ENCODE results near the gene MAPK4.

DNA sequence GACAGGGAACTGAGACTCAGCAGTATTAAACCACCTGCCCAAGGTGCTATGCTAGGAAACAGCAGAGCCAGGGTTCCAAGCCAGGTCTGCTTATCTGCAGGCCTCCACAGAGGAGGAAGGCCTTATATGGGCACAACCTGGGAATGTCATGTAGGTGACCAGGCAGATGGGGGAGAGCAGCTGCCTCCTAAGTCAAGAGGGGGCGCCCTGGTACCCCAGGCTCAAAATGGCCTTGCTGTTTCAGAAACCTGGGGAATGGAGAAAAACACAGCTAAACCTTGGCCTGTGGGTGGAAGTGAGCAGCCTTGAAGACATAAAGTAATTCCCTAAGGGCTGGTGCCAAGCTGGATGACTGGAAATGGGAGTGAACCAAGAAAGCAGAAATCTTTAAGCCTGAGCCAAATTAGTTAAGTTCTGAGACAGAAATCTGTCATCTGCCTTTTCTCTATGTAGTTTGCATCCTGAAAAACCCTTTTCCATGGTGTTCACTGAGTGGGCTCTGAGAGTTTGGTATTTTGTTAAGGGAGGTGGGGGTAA lies 79.1 kb downstream of the MAPK4 start:
- no peak for TF ChIP-seq POLR2A (IDR thresholded peaks at IDR 0.05)
- TF ChIP-seq, protein P1, sequence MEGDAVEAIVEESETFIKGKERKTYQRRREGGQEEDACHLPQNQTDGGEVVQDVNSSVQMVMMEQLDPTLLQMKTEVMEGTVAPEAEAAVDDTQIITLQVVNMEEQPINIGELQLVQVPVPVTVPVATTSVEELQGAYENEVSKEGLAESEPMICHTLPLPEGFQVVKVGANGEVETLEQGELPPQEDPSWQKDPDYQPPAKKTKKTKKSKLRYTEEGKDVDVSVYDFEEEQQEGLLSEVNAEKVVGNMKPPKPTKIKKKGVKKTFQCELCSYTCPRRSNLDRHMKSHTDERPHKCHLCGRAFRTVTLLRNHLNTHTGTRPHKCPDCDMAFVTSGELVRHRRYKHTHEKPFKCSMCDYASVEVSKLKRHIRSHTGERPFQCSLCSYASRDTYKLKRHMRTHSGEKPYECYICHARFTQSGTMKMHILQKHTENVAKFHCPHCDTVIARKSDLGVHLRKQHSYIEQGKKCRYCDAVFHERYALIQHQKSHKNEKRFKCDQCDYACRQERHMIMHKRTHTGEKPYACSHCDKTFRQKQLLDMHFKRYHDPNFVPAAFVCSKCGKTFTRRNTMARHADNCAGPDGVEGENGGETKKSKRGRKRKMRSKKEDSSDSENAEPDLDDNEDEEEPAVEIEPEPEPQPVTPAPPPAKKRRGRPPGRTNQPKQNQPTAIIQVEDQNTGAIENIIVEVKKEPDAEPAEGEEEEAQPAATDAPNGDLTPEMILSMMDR (IDR thresholded peaks at IDR 0.05): no peak
